ENCODE data around the gene PRPF8. TPM values are rescaled to one million over a fixed set of nuclear protein-coding genes. Genes with fewer than 3 reads are reported as not detected.
A peak's percentile ranks its signal among the peaks of the same experiment; 100 is the strongest.

PRPF8 gene
- total RNA-seq, 1 donor from 2014 or later, result 180 TPM

DNA sequence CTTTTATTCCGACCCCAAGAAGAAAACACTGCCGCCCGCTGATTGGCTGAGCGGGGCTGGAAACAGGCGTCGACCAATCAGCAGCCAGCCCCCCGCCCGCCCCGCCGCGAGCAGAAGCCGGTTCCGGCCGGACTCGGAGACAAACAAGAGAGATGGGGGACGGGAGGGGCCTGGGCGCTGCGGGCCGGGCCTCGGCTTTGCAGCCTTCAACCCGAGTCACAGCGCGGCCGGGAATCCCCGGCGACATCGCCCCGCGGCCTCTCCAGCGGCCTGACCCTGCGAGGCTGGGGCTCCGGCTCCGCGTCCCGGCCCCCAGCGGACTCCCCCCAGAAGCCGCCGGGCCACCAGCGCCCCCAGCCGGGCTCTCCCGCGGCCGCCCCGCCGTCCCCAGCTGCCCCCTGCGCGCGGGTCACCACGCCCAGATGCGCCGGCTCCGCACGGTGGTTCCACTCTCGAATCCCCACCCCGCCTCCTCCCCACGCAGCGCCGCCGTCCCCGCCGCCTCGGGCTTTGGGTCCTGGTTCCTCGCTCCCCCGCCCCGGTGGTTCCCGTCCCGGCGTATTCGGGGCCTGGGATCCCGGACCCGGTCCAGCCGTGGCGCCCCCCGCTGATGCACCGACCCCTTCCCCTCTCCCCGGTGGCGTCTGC lies 55.7 kb downstream of the PRPF8 start:
- DNase-seq (ENCODE audit: extremely low read depth, low read depth, low spot score), result no peak

DNA sequence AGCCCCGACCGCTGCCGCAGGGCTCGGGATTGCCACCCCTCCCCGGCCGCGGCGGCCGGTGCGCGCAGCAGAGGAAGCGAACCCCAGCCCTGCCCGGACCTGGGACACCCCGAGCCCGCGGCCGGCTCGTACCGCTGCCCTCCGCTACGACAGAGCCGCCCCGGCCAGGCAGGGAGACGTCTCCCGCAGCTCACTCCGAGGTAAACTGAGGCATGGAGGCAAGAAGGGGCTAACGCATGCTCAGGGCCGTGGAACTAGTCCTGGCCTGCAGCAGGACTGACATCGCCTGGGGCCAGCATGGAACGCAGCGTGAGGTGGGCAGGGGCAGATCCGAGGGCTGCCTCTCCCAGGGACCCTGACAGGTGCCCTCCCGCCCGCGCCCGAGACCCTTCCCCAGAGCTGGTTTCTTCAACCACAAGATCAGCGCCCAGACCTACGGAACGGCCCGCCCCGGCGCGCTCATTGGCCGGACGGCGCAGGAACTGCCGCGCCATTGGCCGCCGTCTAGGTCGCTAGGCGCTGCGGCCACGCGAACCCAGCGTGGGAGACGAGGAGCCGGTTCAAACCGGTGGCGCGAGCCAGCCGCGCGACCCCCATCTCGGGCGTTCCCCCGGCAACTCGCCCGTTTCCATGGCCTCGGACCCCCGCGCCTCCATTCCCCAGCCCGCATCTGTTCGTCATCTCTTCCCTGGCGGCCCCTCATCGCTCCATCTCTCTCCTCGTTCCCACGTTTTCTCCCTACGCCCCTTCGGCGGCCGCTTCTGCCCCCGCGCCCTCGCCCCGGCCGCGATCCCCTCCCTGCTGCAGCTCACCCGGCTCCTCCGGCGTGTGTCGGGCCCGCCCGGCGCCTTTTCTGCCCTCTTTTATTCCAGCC lies 56.4 kb downstream of the PRPF8 start, which contains the start of gene SLC43A2:
TSS of gene SLC43A2 (minus strand) at position 853 of the 874 bp plus-strand sequence. CDS start 960 bp downstream, outside the sequence.
- DNase-seq (ENCODE audit: extremely low read depth, low read depth, low spot score), result no peak

DNA sequence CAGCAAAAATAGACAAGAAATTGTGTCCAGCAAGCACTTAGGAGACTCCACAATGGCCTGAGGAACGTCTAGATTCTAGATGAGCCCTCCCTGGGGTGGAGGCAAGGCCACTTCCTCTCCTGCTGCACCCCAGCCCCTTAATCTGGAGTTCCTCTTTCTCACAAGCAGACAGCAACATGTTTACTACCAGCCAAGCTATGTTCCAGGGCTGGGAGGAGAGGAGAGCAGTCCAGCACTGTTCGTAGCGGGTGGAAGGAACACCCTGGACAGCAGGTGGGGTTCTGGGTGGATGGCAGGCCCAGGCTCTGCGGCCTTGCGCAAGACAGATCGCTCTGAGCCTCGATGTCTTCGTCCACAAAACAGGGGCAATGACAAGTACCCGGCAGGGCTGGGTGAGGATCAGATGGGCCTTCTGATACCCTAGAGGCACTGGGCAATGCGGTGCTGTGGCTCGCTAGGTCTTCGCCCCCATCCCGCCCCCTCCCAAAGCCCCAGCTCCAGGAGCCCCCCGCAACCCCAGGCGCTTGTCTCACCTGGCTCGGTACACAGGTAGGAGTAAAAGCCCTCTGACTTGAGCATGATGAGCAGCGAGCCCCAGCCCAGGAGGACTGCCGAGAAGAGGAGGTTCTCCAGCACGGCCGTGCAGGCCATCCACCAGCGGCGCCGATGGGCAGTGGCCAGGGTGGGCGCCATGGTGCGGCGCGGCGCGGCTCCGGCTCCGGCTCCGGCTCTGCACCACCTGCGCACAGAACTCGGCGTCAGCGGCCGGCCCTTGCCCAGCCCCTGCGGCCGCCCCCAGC lies 57.3 kb downstream of the PRPF8 start:
- no peak for DNase-seq (ENCODE audit: extremely low read depth, low read depth, low spot score)

DNA sequence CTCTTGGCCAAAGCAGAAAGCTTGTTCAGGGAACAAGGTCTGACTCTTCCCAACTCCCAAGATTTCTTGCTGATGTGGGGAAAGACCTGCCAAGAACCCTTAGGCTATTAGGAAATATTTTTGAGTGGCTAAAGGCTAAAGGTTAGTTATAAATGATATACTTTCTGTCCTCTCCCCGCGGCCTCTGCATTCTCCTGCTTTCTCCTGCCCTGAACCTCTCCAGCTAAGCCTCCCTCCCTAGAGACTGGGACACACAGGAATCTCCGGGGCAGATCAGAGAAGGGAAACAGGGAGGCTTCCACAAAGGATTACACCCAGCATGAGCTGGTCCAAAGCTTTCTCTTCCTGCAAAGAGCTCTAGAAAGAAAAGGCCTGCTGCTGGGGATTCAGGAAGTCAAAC lies 58.3 kb downstream of the PRPF8 start:
- DNase-seq (ENCODE audit: extremely low read depth, low read depth, low spot score), result no peak

DNA sequence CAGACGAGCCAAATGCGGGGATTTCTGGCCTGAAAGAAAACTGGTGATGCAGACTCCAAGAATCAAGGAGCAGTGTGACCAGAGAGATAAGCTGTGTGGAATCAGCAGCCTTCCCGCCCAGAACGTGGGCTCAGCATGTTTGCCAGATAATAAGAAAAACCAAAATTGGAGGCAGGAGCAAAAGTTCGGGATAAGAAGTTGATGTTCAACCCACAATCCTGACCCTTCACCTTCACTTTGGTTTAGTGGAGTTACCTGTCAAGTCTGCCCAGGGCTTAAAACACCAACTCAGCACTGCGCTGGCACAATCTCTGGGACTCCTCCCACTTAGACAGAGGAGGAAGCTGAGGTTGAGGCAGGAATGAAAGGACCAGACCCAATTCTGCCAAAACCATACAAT lies 59.1 kb downstream of the PRPF8 start:
- DNase-seq (ENCODE audit: extremely low read depth, low read depth, low spot score), result no peak

DNA sequence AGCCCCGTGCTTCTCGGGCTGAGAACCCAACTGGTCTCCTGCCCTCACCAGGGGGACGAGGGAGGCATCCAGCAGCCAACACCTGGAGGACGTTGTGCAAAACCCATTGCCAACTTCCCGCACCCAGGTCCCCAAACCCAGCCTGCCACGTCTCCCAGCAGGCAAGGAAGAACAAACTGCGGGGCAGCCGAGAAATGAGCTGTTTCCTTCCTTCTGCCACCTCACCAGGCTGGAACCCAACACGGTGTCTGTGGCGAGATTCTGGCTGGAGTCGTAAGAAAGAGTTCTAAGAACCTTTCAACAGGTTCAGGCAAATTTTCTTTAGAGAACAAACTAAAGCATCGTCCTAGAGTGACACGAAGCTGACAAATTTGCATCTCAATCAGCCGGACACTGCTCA lies 59.6 kb downstream of the PRPF8 start:
- DNase-seq (ENCODE audit: extremely low read depth, low read depth, low spot score), result no peak

DNA sequence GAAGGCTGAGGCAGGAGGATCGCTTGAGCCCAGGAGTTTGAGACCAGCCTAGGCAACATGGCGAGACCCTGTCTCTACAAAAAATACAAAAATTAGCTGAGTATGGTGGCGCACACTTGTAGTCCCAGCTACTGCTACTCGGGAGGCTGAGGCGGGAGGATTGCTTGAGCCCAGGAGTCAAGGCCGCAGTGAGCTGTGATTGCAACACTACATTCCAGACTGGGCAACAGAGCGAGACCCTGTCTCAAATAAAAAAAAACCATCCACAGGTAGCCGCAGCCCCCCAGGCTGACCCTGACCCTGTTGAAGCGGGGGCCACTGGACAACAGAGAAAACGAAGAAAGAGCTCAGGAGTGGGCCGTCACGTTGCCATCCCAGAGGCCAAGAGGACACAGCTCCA lies 60.0 kb downstream of the PRPF8 start:
- DNase-seq (ENCODE audit: extremely low read depth, low read depth, low spot score), result no peak

DNA sequence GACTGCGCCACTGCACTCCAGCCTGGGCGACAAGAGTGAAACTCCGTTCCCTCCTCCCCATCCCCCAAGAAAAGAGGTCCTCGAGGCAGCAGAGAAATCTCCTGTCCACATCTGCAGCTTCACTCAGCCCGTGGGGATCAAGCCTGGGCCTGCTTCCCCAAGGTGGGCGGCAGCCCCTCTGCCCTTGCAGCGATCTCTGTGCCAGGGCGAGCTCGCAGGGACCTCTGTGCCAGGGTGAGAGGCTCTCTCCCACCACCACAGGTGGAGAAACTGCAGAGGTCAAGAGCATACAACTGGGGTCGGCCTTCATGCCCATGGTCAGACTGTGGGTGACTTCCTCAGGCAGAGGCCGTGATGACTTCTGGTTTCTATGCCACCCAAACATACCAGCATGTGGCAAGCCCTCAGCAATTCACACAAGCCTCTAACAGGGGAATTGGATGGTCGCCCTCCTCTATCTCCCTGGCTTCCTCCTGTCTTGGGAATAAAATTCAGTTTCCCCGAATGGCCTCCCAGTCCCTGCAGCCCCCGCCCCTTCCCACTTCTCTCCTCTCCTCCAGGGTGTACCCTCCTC lies 61.5 kb downstream of the PRPF8 start:
- no peak for DNase-seq (ENCODE audit: extremely low read depth, low read depth, low spot score)

DNA sequence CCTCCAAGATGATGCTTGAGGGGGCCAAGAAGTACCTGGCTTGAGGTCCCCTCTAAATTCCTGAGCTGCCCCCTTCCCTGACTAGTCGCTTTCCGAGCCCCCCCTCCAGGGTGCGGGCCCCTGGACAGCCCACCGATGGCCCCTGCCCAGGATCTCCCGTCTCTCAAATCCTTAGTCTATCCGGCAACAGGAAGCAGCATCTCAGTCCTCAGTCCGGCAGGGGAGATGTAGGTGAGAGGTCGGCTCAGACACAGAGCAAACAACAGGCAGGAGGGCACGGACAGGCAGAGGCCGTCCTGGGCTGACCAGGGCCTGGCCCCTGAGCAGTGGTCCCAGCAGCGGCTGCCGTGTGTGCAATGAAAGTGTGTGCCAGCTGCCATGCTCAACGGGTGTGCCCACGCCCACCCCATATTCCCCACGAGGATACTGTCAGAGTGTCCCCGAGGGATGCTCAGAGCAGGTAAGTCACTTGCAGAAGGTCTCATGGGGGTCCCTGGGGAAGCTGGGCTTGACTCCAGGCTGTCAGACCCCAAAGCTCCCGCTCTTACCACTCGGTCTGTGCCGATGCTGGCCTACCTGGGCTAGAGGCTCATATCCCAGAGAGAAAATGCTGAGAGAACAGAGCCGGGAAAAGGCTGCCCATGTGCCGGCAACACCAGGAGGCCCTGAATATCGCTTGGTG lies 63.3 kb downstream of the PRPF8 start:
- DNase-seq (ENCODE audit: extremely low read depth, low read depth, low spot score), result no peak

DNA sequence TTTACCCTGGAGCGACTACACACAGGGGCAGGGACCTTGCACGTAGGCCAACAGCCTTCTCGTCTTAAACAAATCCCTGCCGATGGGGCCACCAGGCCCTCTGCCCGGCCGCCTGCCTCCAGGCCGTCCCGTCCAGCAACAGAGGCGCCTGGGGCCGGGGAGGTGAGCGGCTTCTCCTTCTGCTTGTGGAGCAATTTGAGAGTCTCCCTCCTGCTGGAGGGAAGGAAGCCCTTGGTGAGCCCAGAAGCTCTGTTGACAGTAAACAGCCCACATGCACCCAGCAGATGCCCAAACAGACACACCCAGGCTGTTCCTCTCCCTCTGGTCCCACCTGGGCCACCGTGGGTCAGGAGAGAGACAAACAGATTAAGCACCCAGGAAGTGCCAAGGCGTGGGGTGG lies 64.2 kb downstream of the PRPF8 start:
- DNase-seq (ENCODE audit: extremely low read depth, low read depth, low spot score), result no peak

DNA sequence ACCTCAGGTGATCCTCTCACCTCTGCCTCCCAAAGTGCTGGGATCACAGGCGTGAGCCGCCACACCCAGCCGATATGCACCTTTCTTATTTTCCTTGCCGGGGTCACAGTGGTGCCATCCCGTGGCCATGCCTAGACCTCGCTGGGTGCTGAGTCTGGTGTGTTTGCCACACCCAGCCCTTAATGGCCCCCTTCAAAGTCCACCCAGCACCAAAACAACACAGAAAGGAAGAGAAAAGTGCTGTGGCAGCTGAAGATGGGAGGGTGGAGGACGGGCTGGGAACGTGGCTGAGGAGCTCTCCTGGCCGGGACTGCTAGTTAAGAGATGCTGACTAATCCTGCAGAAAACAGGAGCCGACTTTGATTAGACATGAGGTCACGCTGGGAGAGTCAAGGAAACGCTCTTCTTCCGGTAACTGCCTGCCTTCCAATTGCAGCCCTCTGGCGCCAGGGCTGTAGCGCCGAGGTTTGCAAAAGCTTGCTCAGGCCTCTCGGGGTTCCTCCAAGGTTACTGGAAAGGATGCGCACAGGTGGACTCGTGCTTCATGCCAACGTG lies 67.0 kb downstream of the PRPF8 start:
- DNase-seq (ENCODE audit: extremely low read depth, low read depth, low spot score), result peak; percentile 61

DNA sequence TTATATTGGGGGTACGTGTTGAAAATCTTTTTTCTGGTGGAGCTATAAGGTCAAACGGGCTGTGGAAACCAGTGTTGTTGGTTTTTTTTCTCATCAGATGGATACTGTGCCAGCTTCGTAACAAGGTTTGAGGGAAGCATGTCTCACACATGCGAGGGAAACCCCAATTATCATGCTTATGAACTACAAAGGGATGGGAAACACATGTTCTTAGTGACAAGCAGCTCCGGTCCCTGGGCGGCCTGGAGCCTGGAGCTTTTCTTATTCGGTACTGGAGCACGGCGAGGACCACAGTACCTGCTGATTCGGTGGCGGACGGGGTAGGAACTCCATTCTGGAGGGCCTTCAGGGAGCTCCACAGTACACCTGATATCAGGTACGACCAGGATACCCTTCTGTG lies 68.6 kb downstream of the PRPF8 start:
- DNase-seq (ENCODE audit: extremely low read depth, low read depth, low spot score), result no peak

DNA sequence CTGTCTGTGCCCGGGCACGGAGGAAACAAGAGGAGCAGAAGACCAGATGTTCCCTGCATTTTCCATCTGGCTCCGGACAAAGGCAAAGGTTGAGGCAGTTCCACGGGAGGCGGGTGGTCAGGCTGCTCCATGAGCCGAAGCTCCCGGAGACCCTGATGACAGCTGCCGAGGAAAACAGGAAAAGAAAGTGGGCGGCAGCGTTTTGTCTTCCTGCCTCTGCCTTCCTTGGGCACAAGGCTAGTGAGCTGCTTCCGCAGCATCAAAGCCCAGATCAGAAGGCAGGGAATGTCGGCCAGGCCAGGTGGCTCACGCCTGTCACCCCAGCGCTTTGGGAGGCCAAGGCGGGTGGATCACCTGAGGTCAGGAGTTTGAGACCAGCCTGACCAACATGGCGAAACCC lies 72.3 kb downstream of the PRPF8 start:
- no peak for DNase-seq (ENCODE audit: extremely low read depth, low read depth, low spot score)

DNA sequence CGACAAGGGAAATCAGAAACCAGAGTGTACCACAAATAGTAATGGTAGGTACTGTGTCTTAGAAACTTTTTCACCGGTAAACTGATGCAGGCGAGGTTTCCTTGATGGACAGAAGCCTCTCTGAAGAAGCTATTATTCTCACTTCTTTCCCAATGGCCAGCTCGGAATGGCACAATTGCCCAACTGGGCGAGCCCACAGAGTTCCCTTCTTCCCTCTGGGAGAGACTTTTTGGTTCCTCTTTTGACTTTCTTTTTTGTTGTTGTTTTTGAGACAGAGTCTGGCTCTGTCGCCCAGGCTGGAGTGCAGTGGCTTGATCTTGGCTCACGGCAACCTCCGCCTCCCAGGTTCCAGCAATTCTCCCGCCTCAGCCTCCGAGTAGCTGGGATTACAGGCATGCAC lies 73.0 kb downstream of the PRPF8 start:
- DNase-seq (ENCODE audit: extremely low read depth, low read depth, low spot score), result no peak

DNA sequence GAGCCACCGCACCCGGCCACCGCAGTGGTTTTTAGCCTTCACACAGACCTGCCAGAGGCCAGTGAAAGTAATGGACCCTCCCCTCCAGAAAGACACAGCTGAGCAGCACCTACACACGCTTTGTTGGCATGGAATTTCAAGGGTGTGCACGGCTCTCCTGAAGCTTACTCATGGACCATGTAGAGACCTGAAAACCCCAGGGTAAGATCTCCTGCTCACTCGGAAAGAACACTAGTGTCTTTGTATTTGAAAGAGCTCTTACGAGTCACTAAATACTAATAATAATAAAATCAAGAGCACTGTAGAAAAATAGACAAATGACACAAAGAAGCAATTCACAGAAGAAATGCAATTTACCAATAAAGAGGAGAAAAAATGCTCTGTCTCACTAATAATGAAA lies 76.0 kb downstream of the PRPF8 start:
- DNase-seq (ENCODE audit: extremely low read depth, low read depth, low spot score), result no peak

DNA sequence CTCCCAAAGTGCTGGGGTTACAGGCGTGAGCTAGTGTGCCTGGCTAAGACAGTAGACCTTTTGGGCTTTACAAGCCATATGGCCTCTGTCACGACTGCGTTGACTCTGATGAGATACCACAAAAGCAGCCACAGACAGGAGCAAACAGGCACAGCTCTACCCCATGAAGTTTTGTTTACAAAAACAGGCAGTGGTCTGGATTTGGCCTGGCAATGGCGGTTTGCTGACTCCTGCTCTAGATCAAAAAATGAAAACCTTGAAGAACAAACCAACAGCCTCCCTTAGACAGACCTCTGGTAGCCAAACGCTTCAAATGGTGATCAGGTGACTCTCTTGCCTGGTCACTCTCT lies 76.7 kb downstream of the PRPF8 start:
- DNase-seq (ENCODE audit: extremely low read depth, low read depth, low spot score), result no peak

DNA sequence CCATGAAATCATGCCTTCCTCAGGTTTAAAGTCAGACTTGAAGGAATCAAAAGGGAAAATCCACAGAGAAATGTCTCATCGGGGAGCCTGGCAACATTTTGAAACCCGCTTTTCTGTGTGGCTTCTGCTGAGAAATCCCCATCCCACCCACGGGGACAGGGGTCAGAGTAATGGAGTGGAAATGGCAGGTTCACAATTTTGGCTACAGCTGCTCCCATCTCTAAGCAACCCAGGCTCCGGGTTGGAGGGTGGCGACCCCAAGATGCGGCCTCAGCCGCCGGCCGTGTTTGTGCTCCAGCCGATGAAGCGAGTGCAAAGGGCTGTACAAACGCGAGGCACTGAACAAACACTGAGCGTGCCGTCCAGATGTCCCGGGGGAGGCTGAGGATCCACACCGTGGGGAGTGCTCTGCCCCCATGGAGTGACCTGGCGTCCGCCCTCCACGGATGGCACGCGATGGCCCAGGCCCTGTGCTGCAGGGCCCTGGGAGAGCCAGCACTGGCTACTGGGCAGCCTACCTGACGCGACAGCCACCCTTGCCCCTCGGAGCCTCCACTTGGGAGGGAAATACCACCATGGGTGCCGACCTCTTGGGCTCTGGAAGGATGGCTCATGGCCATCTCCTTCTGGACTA lies 78.2 kb downstream of the PRPF8 start:
- no peak for DNase-seq (ENCODE audit: extremely low read depth, low read depth, low spot score)

DNA sequence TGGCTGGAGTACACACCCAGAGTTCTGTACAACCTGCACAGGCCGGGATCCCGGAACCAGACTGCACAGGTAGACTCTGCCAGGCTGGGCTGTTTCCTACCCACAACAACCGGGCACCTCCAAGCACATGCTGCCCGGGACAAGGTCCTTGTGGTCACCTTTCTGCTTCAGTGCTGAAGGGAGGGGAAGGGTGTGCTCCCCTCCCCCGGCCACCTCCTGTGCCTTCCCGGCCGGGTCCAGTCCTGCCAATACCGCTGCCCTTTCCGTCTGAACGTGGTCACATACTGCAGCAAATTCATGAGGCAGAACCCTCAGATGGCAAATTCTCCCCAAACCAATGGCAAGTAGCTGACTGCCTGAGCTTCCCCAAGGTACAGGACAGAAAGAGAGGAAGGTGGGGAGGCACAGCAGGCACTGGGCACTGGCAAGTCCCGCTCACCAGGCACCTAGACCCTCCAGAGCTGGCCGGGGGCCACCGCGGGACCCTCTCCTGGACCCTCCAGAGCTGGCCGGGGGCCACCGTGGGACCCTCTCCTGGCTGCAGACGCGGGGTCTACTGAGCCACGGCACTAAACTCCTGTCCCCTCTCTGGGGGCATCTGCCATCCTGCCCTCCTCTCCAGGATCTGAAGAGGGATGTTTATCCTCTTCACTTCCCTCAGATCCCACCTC lies 78.9 kb downstream of the PRPF8 start:
- no peak for DNase-seq (ENCODE audit: extremely low read depth, low read depth, low spot score)

DNA sequence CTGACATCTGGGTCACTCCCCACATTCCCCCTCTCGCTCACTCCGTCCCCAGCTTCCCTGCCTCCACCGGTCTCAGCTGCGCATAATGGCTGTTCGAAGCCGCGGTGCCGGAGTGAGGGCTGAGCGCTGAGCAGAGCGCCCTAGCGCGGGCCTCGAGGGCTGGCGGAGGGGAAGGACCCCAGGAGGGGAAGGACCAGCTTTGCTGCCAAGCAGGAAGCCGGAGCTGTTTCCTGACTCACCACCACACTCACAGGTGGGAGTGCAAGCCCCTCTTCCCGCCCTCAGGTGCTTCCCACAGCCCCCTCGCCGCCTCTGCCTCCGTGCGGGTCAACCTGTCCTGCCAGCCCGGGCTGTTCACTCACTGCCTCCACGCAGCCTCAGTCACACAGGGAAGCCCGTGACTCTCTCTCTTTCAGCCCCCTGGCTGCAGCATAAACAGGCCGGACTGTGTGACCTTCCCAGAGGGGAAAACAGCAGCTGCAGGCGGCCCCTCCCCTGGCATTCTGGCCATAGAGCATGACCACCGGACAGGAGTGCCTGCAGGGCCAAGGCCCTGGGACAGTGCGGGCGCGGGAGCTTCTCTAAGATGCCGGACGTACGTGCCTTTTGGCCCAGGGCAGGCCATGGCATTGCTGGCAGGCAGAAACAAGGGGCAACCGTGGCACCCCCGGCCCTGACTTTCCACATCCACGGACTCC lies 79.7 kb downstream of the PRPF8 start:
- no peak for DNase-seq (ENCODE audit: extremely low read depth, low read depth, low spot score)
